Esophagus squamous epithelium (tissue), 4 donors: Measurements from ENCODE around the gene SCIN.
"Not testable (repeated sequence)": the region's sequence is repeated elsewhere in the genome, so short reads cannot be mapped to it uniquely, and the experiment has no call there.

Experiments
- CTCF ChIP-seq, 6 experiments: fragments of 450-650 bp in 4 of 6; fragments of 200-600 bp in 2 of 6; sonication (generic) in 2 of 6; IDR thresholded peaks; one replicate each; pipeline ENCODE4 v1.5.1; 2016 to 2019; ENCODE audit warnings: antibody characterized with exemption in 6 of 6, mild to moderate bottlenecking in 4 of 6, moderate library complexity in 4 of 6
- POLR2A ChIP-seq, 4 donors: fragments of 450-650 bp; IDR thresholded peaks; one replicate each; pipeline ENCODE4 v1.6.1; 2017; ENCODE audit warnings: antibody characterized with exemption in 4 of 4, mild to moderate bottlenecking in 4 of 4, moderate library complexity in 3 of 4

GRCh38 chr7:12673436-12673835 lies 102.9 kb downstream of the SCIN start:
- TF ChIP-seq POLR2A, CTCF (IDR thresholded peaks at IDR 0.05): not testable (repeated sequence)
